H1 (cell line): ENCODE measurements around the gene SERPINB6. TPM values are rescaled to one million over a fixed set of nuclear protein-coding genes. Genes with fewer than 3 reads are reported as not detected.

Experiments
- CTCF ChIA-PET: fragments of 300-600 bp; sonication (Branson Sonifier 250); formaldehyde crosslinking; loops from one replicate; lab custom pipeline; 2021; ENCODE audit not compliant: partially characterized antibody; lab: Charles Lee
- POLR2A ChIA-PET: fragments of 300-600 bp; sonication (Branson Sonifier 250); formaldehyde crosslinking; loops from one replicate; lab custom pipeline; 2021; ENCODE audit warnings: inconsistent platforms; ENCODE audit not compliant: partially characterized antibody; lab: Charles Lee
- DNase-seq, 2 experiments: peaks; one replicate each; pipeline versions ENCODE4 v3.0.0 to v3.0.0-alpha.2; 2010 to 2022; ENCODE audit warnings: low spot score in 2 of 2, low read depth in 1 of 2, mixed read lengths in 1 of 2
- FAIRE-seq: peaks from 2 replicates; lab custom pipeline; 2011; peaks lifted over from hg19 to GRCh38; lab: Jason Lieb, UNC
- H2AFZ ChIP-seq: 2 replicates; pipeline ENCODE4 v1.8.1; 2012; ENCODE audit warnings: low read length, inconsistent platforms
- H2AK5ac ChIP-seq: 2 replicates; pipeline ENCODE4 v1.6.1; 2013; ENCODE audit warnings: low read depth, low read length
- H2BK120ac ChIP-seq: replicated peaks from 2 replicates; pipeline ENCODE3; 2013; ENCODE audit warnings: low read depth, low read length, inconsistent platforms
- H2BK12ac ChIP-seq: 2 replicates; pipeline ENCODE4 v1.6.1; 2013; ENCODE audit warnings: low read depth, low read length
- H2BK15ac ChIP-seq: 2 replicates; pipeline ENCODE4 v1.6.1; 2013; ENCODE audit warnings: low read length
- H2BK20ac ChIP-seq: 2 replicates; pipeline ENCODE4 v1.6.1; 2013; ENCODE audit warnings: low read length
- H2BK5ac ChIP-seq: 2 replicates; pipeline ENCODE4 v1.6.1; 2013; ENCODE audit warnings: low read depth, low read length
- H3K14ac ChIP-seq: 2 replicates; pipeline ENCODE4 v1.6.1; 2013; ENCODE audit warnings: inconsistent platforms; ENCODE audit not compliant: insufficient read length
- H3K18ac ChIP-seq: 2 replicates; pipeline ENCODE4 v1.6.1; 2013; ENCODE audit warnings: low read length; ENCODE audit errors: extremely low read depth
- H3K23ac ChIP-seq: 2 replicates; pipeline ENCODE4 v1.6.1; 2013; ENCODE audit warnings: inconsistent platforms; ENCODE audit not compliant: insufficient read length
- H3K23me2 ChIP-seq: 2 replicates; pipeline ENCODE4 v1.6.1; 2013; ENCODE audit warnings: low read depth, low read length
- H3K27ac ChIP-seq: 2 replicates; pipeline ENCODE4 v1.6.1; 2011; ENCODE audit warnings: low read depth, low read length, inconsistent platforms
- H3K27me3 ChIP-seq, 4 experiments: replicated peaks in 1 of 4; 1 replicate in 1 of 4; 2 replicates in 3 of 4; pipeline versions ENCODE4 v1.6.1 to v1.8.1; 2011 to 2013; ENCODE audit warnings: low read length in 3 of 4, mild to moderate bottlenecking in 3 of 4, inconsistent platforms in 2 of 4, mixed read lengths in 2 of 4, moderate library complexity in 1 of 4; ENCODE audit not compliant: control insufficient read depth in 3 of 4, insufficient read depth in 3 of 4; ENCODE audit errors: extremely low read depth in 1 of 4
- H3K36me3 ChIP-seq, 4 experiments: 2 replicates each; pipeline versions ENCODE4 v1.6.1 to v1.8.1; 2011 to 2013; ENCODE audit warnings: mild to moderate bottlenecking in 4 of 4, low read length in 3 of 4, moderate library complexity in 2 of 4, control low read depth in 1 of 4, inconsistent platforms in 1 of 4; ENCODE audit not compliant: insufficient read depth in 4 of 4, control insufficient read depth in 2 of 4
- H3K4ac ChIP-seq: replicated peaks from 2 replicates; pipeline ENCODE3; 2013; ENCODE audit warnings: low read length, low read depth, mixed read lengths, inconsistent platforms; ENCODE audit not compliant: insufficient read length
- H3K4me1 ChIP-seq, 4 experiments: replicated peaks in 1 of 4; 1 replicate in 1 of 4; 2 replicates in 3 of 4; pipeline versions ENCODE4 v1.6.1 to v1.8.1; 2011 to 2013; ENCODE audit warnings: low read length in 3 of 4, inconsistent platforms in 2 of 4, mixed read lengths in 1 of 4; ENCODE audit not compliant: insufficient read depth in 4 of 4, control insufficient read depth in 3 of 4
- H3K4me2 ChIP-seq, 2 experiments: 2 replicates each; pipeline versions ENCODE4 v1.6.1 to v1.8.1; 2011 to 2013; ENCODE audit warnings: low read depth in 2 of 2, low read length in 2 of 2, control low read depth in 1 of 2, inconsistent platforms in 1 of 2, mild to moderate bottlenecking in 1 of 2; ENCODE audit not compliant: insufficient read depth in 1 of 2
- H3K4me3 ChIP-seq, 4 experiments: fragments of 200-600, 300-600 bp in 1 of 4; sonication (generic), shearing (Covaris generic), sonication (Bioruptor Twin) in 1 of 4; 2 replicates each; pipeline versions ENCODE4 v1.5.1 to v1.8.1; 2011 to 2016; ENCODE audit warnings: low read length in 4 of 4, low read depth in 3 of 4, control low read depth in 2 of 4, inconsistent platforms in 2 of 4, mild to moderate bottlenecking in 2 of 4, mixed read lengths in 1 of 4, moderate library complexity in 1 of 4; ENCODE audit not compliant: insufficient read depth in 2 of 4; ENCODE audit errors: extremely low read depth in 1 of 4
- H3K56ac ChIP-seq: replicated peaks from 2 replicates; pipeline ENCODE3; 2013; ENCODE audit warnings: low read depth, mild to moderate bottlenecking, mixed read lengths, low read length, inconsistent platforms; ENCODE audit not compliant: insufficient read length
- H3K79me1 ChIP-seq: 2 replicates; pipeline ENCODE4 v1.6.1; 2013; ENCODE audit warnings: low read depth, low read length, control low read depth
- H3K79me2 ChIP-seq, 2 experiments: 2 replicates each; pipeline versions ENCODE4 v1.6.1 to v1.8.1; 2012 to 2013; ENCODE audit warnings: low read length in 2 of 2, mild to moderate bottlenecking in 2 of 2, inconsistent platforms in 1 of 2; ENCODE audit not compliant: insufficient read depth in 2 of 2, control insufficient read depth in 1 of 2
- H3K9ac ChIP-seq, 4 experiments: replicated peaks in 1 of 4; 1 replicate in 1 of 4; 2 replicates in 3 of 4; pipeline versions ENCODE4 v1.6.1 to v1.8.1; 2011 to 2013; ENCODE audit warnings: low read depth in 3 of 4, low read length in 3 of 4, control low read depth in 2 of 4, mild to moderate bottlenecking in 2 of 4, moderate library complexity in 2 of 4, inconsistent platforms in 1 of 4; ENCODE audit errors: extremely low read depth in 1 of 4
- H3K9me3 ChIP-seq, 2 experiments: 2 replicates each; pipeline versions ENCODE4 v1.6.1 to v1.8.1; 2012 to 2013; ENCODE audit warnings: mild to moderate bottlenecking in 2 of 2, moderate library complexity in 2 of 2, control low read depth in 1 of 2, inconsistent platforms in 1 of 2, low read depth in 1 of 2, low read length in 1 of 2, mixed read lengths in 1 of 2; ENCODE audit not compliant: insufficient read depth in 2 of 2
- H4K20me1 ChIP-seq, 2 experiments: replicated peaks in 1 of 2; 2 replicates each; pipeline versions ENCODE3 to v1.8.1; 2011 to 2013; ENCODE audit warnings: inconsistent platforms in 2 of 2, low read length in 2 of 2, mild to moderate bottlenecking in 1 of 2; ENCODE audit not compliant: insufficient read depth in 2 of 2, control insufficient read depth in 1 of 2
- H4K5ac ChIP-seq: 2 replicates; pipeline ENCODE4 v1.6.1; 2013; ENCODE audit warnings: low read length, low read depth, mixed read lengths, inconsistent platforms; ENCODE audit not compliant: insufficient read length
- H4K8ac ChIP-seq: 2 replicates; pipeline ENCODE4 v1.8.0; 2013; ENCODE audit warnings: mild to moderate bottlenecking, moderate library complexity, low read length, inconsistent platforms; ENCODE audit not compliant: insufficient read depth; ENCODE audit errors: extremely low read depth
- H4K91ac ChIP-seq: replicated peaks from 2 replicates; pipeline ENCODE3; 2013; ENCODE audit warnings: low read length, mixed read lengths, inconsistent platforms; ENCODE audit not compliant: insufficient read length
- WGBS, 2 experiments: shearing (Covaris generic) in 1 of 2; methylation state at CpG; one replicate each; pipeline versions ENCODE4 v1.1.6 to v1.1.7; 2013 to 2015; ENCODE audit warnings: low lambda C conversion rate in 2 of 2, mixed read lengths in 2 of 2, inconsistent platforms in 1 of 2, low coverage in 1 of 2, missing lambda C conversion rate in 1 of 2; ENCODE audit not compliant: insufficient replicate concordance in 2 of 2, insufficient coverage in 1 of 2, insufficient read length in 1 of 2; ENCODE audit errors: extremely low coverage in 1 of 2, missing lambda C conversion rate in 1 of 2; 5-methylcytosine and 5-hydroxymethylcytosine counted together
- polyA plus RNA-seq, 7 experiments: library from polyadenylated mRNA; depleted of rRNA in 3 of 7; stranded (reverse) in 5 of 7; unstranded in 2 of 7; fragments of >200 nt in 5 of 7; fragments of 200-250 nt in 2 of 7; gene quantifications; 1 replicate in 5 of 7; 2 replicates in 1 of 7; 4 replicates in 1 of 7; pipeline versions ENCODE4 v1.2.1 to v1.2.3, GENCODE V29; 2011 to 2013; ENCODE audit warnings: missing spikeins in 2 of 7, mixed read lengths in 2 of 7
- total RNA-seq: library from RNA; stranded (reverse); fragmentation: NEBNext Ultra II Directional; extraction: Animal tissue kit (Norgen Biotek cat#: 25700); gene quantifications from 2 replicates; pipeline ENCODE4 v1.2.1, GENCODE V29; 2021

SERPINB6 gene
- total and polyA plus RNA-seq, 2 of the 8 experiments (the other 6 are each of a cell fraction or from before 2014, with no cell fraction given), result 27.2 to 29.4 TPM

DNA sequence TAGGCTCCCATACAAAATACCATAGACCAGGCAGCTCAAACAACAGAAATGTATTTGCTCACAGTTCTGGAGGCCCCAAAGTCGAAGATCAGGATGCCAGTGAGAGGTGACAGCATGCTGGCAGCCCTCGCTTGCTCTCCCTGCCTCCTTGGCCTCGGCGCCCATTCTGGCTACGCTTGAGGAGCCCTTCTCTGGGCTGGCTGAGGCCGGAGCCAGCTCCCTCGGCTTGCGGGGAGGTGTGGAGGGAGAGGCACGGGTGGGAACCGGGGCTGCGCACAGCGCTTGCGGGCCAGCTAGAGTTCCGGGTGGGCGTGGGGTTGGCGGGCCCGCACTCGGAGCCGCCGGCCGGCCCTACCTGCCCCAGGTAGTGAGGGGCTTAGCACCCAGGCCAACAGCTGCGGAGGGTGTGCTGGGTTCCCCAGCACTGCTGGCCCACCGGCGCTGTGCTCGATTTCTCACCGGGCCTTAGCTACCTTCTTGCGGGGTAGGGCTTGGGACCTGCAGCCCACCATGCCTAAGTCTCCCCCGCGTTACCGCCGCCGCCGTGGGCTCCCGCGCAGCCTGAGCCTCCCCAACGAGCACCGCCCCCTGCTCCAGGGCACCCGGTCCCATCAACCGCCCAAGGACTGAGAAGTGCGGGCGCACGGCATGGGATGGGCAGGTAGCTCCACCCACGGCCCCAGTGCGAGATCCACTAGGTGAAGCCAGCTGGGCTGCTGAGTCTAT is 35.6 kb downstream of the SERPINB6 start:
- Histone ChIP-seq H3K4me1 (peaks cover 8 to 16% (median 11%) of the 10 kb centered on the region in 4 experiments), H3K4me2 (no peak overlapping the region), H2BK5ac (no peak overlapping the region), H3K27ac (no peak overlapping the region), H3K9ac (no peak overlapping the region), H3K56ac (no peak overlapping the region), H3K36me3 (no peaks in the 10 kb centered on the region), H4K20me1 (no peaks in the 10 kb centered on the region), H3K9me3 (no peaks in the 10 kb centered on the region; a peak in 2 of 4 replicates), H3K27me3 (no peaks in the 10 kb centered on the region; a peak in 1 of 7 replicates), H2BK20ac (peak overlapping the region; percentile 62; the same call in 1 of the 2 replicates), H2AFZ (no peak overlapping the region), H4K91ac (no peak overlapping the region), H4K8ac (no peak overlapping the region), H2BK15ac (no peak overlapping the region), H2BK120ac (no peak overlapping the region), H3K23me2 (no peaks in the 10 kb centered on the region), H3K4ac (no peak overlapping the region), H3K14ac (no peak overlapping the region), H2BK12ac (peak overlapping the region; percentile 65; the same call in 1 of the 2 replicates), H2AK5ac (no peak overlapping the region), H3K79me2 (no peaks in the 10 kb centered on the region), H4K5ac (no peak overlapping the region), H3K79me1 (no peaks in the 10 kb centered on the region), H3K23ac (no peak overlapping the region), H3K18ac (no peak overlapping the region), H3K4me3 (no peak overlapping the region)
- POLR2A ChIA-PET, result interaction anchor here (0.7 to 1.6 kb wide), 8 partner anchors 11 to 70 kb away, joined by 3 to 5 read pairs (median 3); no protein-coding TSS in a partner anchor
- FAIRE-seq (no peak), DNase-seq (peak in 1 of 2 experiments; percentile 52)
- WGBS, 2 experiments, result 95% methylated on average over 44 of the region's 44 CpGs; no CpG with 5 or more reads in 1 of the 2 experiments
- CTCF ChIA-PET, result interaction anchor here (0.7 to 17.1 kb wide), 17 partner anchors 13 to 198 kb away, joined by 3 to 293 read pairs (median 6); partner anchors contain the start of gene SERPINB1
